Measurements from ENCODE around the gene TESK2.

- TF ChIP-seq CTCF (IDR thresholded peaks at IDR 0.05 in 8 of 11, conservative IDR thresholded peaks at IDR 0.05 in 3 of 11) (no peak), POLR2A (IDR thresholded peaks at IDR 0.05) (no peak), POLR2AphosphoS5 (IDR thresholded peaks at IDR 0.05) (no peak)
Observed at GRCh38 chr1:45485949-45486348, 5.0 kb downstream of the TESK2 start.
